ENCODE data around the gene NAP1L5. TPM values are rescaled to one million over a fixed set of nuclear protein-coding genes. Genes with fewer than 3 reads are reported as not detected.

NAP1L5 gene
- total RNA-seq, 1 donor from 2014 or later = 0.26 TPM

- FAIRE-seq = no peak
- no peak for TF ChIP-seq CTCF (IDR thresholded peaks at IDR 0.05; ENCODE audit: insufficient read depth, low read length, severe bottlenecking)
- Histone ChIP-seq H3K36me3 (ENCODE audit: control insufficient read depth, insufficient read depth, low read length) (peaks cover 9% of the 10 kb centered on the region), H3K27me3 (ENCODE audit: control insufficient read depth, insufficient read depth, low read length) (no peaks in the 10 kb centered on the region), H3K4me3 (ENCODE audit: low read depth, low read length) (no peak overlapping the region)
- DNase-seq (ENCODE audit: low read depth) = no peak
Measured at GRCh38 chr4:88729146-88729760, 31.6 kb upstream of the NAP1L5 start.

DNA sequence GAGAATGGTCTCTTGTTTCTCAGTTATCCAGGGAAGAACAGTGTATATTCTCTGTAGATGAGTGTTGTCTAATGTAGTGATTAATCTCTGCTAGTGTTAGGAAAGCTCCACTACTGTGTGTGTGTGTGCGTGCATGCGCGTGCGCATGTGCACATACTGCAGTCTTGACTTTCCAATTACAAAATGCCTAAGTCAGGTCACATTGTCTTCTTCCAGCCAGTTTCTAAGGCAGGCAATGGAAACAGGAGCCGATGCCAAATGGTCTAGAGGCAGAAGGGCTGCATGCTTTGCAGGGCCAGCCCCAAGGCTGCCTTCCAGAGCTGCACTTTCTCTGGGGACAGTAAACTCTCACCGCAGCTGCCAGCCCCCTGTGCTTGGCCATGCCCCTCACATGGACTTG, 30.5 kb upstream of the NAP1L5 start:
- TF ChIP-seq CTCF (IDR thresholded peaks at IDR 0.05; ENCODE audit: insufficient read depth, low read length, severe bottlenecking) = no peak
- no peak overlapping the region for H3K4me3 ChIP-seq (ENCODE audit: low read depth, low read length)
- H3K27me3 ChIP-seq (ENCODE audit: control insufficient read depth, insufficient read depth, low read length) = no peaks in the 10 kb centered on the region
- FAIRE-seq (no peak), DNase-seq (ENCODE audit: low read depth) (no peak)
- peaks cover 9% of the 10 kb centered on the region for H3K36me3 ChIP-seq (ENCODE audit: control insufficient read depth, insufficient read depth, low read length)

- no peak overlapping the region for H3K4me3 ChIP-seq (ENCODE audit: low read depth, low read length)
- no peak for FAIRE-seq
- no peak for DNase-seq (ENCODE audit: low read depth)
- H3K27me3 ChIP-seq (ENCODE audit: control insufficient read depth, insufficient read depth, low read length) = no peaks in the 10 kb centered on the region
- peaks cover 10% of the 10 kb centered on the region for H3K36me3 ChIP-seq (ENCODE audit: control insufficient read depth, insufficient read depth, low read length)
- TF ChIP-seq CTCF (IDR thresholded peaks at IDR 0.05; ENCODE audit: insufficient read depth, low read length, severe bottlenecking) = no peak
Measured at GRCh38 chr4:88725986-88726385, 28.4 kb upstream of the NAP1L5 start.

DNA sequence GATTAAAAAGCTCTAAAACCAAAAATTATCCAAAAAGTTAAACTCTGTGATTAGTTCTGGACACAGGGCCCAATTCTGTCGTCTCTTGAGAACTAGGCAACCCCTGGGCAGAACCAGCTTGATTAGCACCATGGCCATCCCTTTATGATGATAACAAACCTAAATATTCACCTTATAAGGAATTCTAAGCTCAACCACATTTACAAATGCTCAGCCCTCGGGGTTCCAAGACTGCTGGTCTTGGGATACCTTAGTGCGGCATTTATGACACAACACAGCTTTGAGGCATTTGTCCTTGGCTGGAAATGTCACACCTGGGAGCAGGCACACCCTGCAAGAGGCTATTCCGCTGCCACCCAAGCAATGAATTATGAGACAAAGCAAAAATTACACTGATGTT, 27.5 kb upstream of the NAP1L5 start:
- Histone ChIP-seq H3K4me3 (ENCODE audit: low read depth, low read length) (no peak overlapping the region), H3K36me3 (ENCODE audit: control insufficient read depth, insufficient read depth, low read length) (peaks cover 7% of the 10 kb centered on the region), H3K27me3 (ENCODE audit: control insufficient read depth, insufficient read depth, low read length) (no peaks in the 10 kb centered on the region)
- FAIRE-seq = no peak
- no peak for DNase-seq (ENCODE audit: low read depth)
- no peak for TF ChIP-seq CTCF (IDR thresholded peaks at IDR 0.05; ENCODE audit: insufficient read depth, low read length, severe bottlenecking)

GRCh38 chr4:88724406-88724805, 26.8 kb upstream of the NAP1L5 start:
- FAIRE-seq = no peak
- no peak for TF ChIP-seq CTCF (IDR thresholded peaks at IDR 0.05; ENCODE audit: insufficient read depth, low read length, severe bottlenecking)
- Histone ChIP-seq H3K27me3 (ENCODE audit: control insufficient read depth, insufficient read depth, low read length) (no peaks in the 10 kb centered on the region), H3K36me3 (ENCODE audit: control insufficient read depth, insufficient read depth, low read length) (peaks cover 7% of the 10 kb centered on the region), H3K4me3 (ENCODE audit: low read depth, low read length) (no peak overlapping the region)
- no peak for DNase-seq (ENCODE audit: low read depth)

GRCh38 chr4:88722828-88723227, 25.2 kb upstream of the NAP1L5 start:
- FAIRE-seq (no peak), DNase-seq (ENCODE audit: low read depth) (no peak)
- no peak for TF ChIP-seq CTCF (IDR thresholded peaks at IDR 0.05; ENCODE audit: insufficient read depth, low read length, severe bottlenecking)
- Histone ChIP-seq H3K4me3 (ENCODE audit: low read depth, low read length) (no peak overlapping the region), H3K36me3 (ENCODE audit: control insufficient read depth, insufficient read depth, low read length) (peaks cover 6% of the 10 kb centered on the region), H3K27me3 (ENCODE audit: control insufficient read depth, insufficient read depth, low read length) (no peaks in the 10 kb centered on the region)

Data from bronchial epithelial cell (primary cell).